ENCODE measurements around the gene ATE1.
"Not testable (repeated sequence)": the region's sequence is repeated elsewhere in the genome, so short reads cannot be mapped to it uniquely, and the experiment has no call there.

Gene ATE1

GRCh38 chr10:121927841-121928527, at the start of gene ATE1:
Gene ATE1 (minus strand): TSS chr10:121928031. CDS start chr10:121927949, 82 bp downstream.
- DNase-seq (ENCODE audit: low spot score) = peak; percentile 95

- no peak for DNase-seq (ENCODE audit: low spot score)
Measured at GRCh38 chr10:121976607-121977006, 48.8 kb upstream of the ATE1 start.

GRCh38 chr10:121975295-121976086, 47.7 kb upstream of the ATE1 start:
- no peak for DNase-seq (ENCODE audit: low spot score)

GRCh38 chr10:121974535-121975294, 46.9 kb upstream of the ATE1 start, which contains the start of gene NSMCE4A:
Gene NSMCE4A (minus strand): TSS chr10:121975217. CDS start chr10:121975165, 52 bp downstream.
- peak; percentile 75 for DNase-seq (ENCODE audit: low spot score)

GRCh38 chr10:121974019-121974534, 46.2 kb upstream of the ATE1 start:
- no peak for DNase-seq (ENCODE audit: low spot score)

- not testable (repeated sequence) for DNase-seq (ENCODE audit: low spot score)
Measured at GRCh38 chr10:121969086-121969485, 41.3 kb upstream of the ATE1 start.

- no peak for DNase-seq (ENCODE audit: low spot score)
Measured at GRCh38 chr10:121965996-121966395, 38.2 kb upstream of the ATE1 start.

GRCh38 chr10:121961456-121961855, 33.6 kb upstream of the ATE1 start:
- no peak for DNase-seq (ENCODE audit: low spot score)

- no peak for DNase-seq (ENCODE audit: low spot score)
Measured at GRCh38 chr10:121959671-121960070, 31.8 kb upstream of the ATE1 start.

- no peak for DNase-seq (ENCODE audit: low spot score)
Measured at GRCh38 chr10:121956111-121957061, 28.6 kb upstream of the ATE1 start.

- DNase-seq (ENCODE audit: low spot score) = no peak
Measured at GRCh38 chr10:121952226-121952625, 24.4 kb upstream of the ATE1 start.

GRCh38 chr10:121949451-121949850, 21.6 kb upstream of the ATE1 start:
- no peak for DNase-seq (ENCODE audit: low spot score)

GRCh38 chr10:121949049-121949448, 21.2 kb upstream of the ATE1 start:
- no peak for DNase-seq (ENCODE audit: low spot score)

GRCh38 chr10:121947343-121948330, 19.8 kb upstream of the ATE1 start:
- no peak for DNase-seq (ENCODE audit: low spot score)

GRCh38 chr10:121942749-121943416, 15.1 kb upstream of the ATE1 start:
- DNase-seq (ENCODE audit: low spot score) = peak; percentile 50

- no peak for DNase-seq (ENCODE audit: low spot score)
Measured at GRCh38 chr10:121941532-121941931, 13.7 kb upstream of the ATE1 start.

GRCh38 chr10:121936295-121936694, 8.5 kb upstream of the ATE1 start:
- DNase-seq (ENCODE audit: low spot score) = no peak

- no peak for DNase-seq (ENCODE audit: low spot score)
Measured at GRCh38 chr10:121935702-121936101, 7.9 kb upstream of the ATE1 start.
